ENCODE results near the gene UBL4B.
A peak's percentile ranks its signal among the peaks of the same experiment; 100 is the strongest.

The UBL4B gene

DNA sequence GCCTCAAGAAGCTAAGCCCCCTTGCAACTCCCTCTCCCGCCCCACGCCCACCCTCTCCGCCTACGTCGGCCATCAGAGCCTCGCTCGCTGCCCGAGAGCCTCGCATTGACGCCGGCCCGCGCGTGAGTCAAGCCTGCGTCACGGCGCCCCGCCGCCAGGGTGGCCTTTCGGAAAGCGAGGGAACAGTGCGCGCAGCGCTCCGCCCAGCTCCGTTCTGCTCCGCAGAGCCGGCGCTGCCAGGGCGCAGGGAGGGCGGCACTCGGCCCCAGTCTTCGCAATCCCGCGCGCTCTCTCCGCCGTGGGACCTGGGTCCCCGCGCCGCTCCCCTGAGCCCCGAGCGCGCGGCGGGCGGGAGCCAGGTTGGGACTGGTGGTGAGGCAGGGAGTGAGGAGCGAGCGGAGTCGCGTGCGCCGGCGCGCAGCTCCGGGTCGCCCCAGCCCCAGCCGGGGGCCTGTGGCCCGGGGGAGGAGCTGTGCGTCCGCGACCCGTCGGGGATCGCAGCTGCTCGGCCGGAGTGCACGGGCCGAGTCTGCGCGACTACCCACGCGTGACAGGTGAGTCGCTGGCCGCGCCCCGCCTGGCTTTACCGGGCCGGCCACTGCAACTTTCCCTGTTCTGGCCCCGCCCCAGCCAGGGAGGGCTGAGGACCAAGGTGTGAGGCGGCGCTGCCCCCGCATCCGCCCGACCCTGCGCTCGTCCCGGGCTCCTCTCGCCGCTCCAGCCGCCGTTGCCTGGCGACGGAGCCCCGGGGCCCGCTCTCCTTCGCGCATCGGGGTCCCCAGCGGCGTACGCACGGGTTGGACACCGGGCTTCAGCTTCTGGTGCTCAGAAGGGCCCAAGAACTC lies 38.3 kb downstream of the UBL4B start, which contains the start of gene SLC6A17:
Gene SLC6A17, plus strand, starts transcription at position 165 of the 845 bp plus-strand sequence. CDS start 16,436 bp downstream, outside the sequence.
- DNase-seq (ENCODE audit: insufficient read length) = peak; percentile 39
- no peak for TF ChIP-seq POLR2A (IDR thresholded peaks at IDR 0.05; ENCODE audit: low read depth, low read length)
- TF ChIP-seq TAF1 (IDR thresholded peaks at IDR 0.05; ENCODE audit: borderline replicate concordance, low read depth, low read length) = no peak
- TF ChIP-seq POLR2AphosphoS5 (IDR thresholded peaks at IDR 0.05; ENCODE audit: low read depth, low read length) = no peak
- FAIRE-seq = no peak

DNA sequence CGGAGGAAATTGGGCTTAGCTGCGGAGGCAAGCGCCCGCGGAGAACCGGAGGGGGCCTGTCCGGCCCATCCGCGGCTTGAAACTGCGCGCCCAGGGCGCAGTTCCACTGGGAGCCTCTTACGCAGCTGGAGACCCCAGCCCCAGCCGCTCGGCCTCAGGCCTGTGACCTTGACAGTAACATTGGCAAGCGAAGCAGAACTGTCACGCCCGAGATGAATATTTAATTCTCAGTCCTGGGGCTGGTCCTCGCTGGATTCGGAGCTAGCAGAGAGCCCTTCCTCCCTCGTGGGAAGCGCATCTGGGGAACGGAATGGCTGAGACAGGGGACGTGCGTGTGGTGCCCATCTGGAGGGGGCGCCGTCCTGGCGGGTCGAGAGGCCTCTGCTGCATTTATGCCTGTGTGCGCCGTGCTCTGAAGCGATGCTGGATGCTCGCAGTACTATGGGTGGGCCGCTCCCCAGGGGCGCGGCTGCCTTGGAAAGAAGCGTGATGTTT lies 39.0 kb downstream of the UBL4B start:
- DNase-seq (ENCODE audit: insufficient read length) (no peak), FAIRE-seq (no peak)
- TF ChIP-seq TAF1 (IDR thresholded peaks at IDR 0.05; ENCODE audit: borderline replicate concordance, low read depth, low read length) (no peak), POLR2A (IDR thresholded peaks at IDR 0.05; ENCODE audit: low read depth, low read length) (no peak), POLR2AphosphoS5 (IDR thresholded peaks at IDR 0.05; ENCODE audit: low read depth, low read length) (no peak)

DNA sequence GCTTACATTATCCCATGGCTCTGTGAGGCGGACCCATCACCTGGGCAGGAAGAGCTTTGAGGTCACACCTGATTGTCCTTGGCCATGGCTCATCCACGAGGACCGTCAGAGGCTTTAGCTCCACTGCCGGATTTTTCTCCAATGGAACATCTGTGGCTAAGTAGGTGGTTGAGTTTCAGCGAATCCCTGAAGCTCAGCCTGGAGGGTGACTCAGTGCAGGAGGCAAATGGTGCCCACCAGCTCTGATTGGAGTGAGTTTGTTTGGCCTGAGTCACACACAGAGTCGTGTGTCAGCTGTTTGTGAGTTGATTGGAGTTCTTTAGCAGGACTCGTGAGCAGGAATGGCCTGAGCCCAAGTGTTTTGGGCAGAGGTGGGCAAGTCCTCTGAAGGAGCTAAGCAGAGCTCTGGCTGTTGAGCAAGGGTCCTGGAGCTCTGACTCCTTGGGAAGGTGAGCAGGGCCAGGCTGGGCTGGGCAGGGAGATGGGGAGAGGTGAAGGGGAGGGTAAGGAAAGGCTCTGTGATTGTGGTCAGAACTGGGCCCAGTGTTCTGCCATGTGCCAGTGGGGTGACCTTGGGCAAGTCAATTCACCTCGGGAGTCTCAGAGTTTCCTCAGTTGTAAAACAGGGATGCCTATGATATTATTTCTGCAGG lies 40.0 kb downstream of the UBL4B start:
- FAIRE-seq = no peak
- no peak for DNase-seq (ENCODE audit: insufficient read length)
- TF ChIP-seq POLR2AphosphoS5 (IDR thresholded peaks at IDR 0.05; ENCODE audit: low read depth, low read length) = no peak
- no peak for TF ChIP-seq TAF1 (IDR thresholded peaks at IDR 0.05; ENCODE audit: borderline replicate concordance, low read depth, low read length)
- no peak for TF ChIP-seq POLR2A (IDR thresholded peaks at IDR 0.05; ENCODE audit: low read depth, low read length)

DNA sequence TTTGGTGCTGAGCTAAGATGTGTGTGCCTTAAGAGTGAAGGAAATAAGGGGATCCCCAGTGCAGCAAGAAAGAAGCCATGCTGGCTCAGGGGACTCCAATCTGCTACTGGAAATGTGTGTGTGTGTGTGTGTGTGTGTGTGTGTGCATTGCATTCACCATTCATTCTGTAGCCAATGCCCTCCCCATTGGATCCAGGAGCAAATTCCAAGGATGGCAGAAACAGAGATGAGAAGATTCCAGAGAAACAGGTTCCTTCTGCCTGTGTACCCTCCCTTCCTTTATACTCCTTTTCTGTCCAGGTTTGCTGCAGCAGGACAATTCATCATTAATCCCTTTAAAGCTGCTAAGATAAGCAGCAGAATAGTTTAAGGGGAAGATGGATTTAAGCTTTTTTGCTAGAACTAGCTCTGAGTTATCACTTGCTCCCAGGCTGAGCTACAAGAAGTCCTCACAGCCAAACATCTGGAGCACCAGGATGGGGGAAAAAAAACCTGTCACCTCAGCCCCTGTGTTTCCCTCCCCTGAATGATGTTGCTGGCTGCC lies 41.2 kb downstream of the UBL4B start:
- TF ChIP-seq POLR2A (IDR thresholded peaks at IDR 0.05; ENCODE audit: low read depth, low read length) (no peak), POLR2AphosphoS5 (IDR thresholded peaks at IDR 0.05; ENCODE audit: low read depth, low read length) (no peak), TAF1 (IDR thresholded peaks at IDR 0.05; ENCODE audit: borderline replicate concordance, low read depth, low read length) (no peak)
- no peak for DNase-seq (ENCODE audit: insufficient read length)
- no peak for FAIRE-seq

DNA sequence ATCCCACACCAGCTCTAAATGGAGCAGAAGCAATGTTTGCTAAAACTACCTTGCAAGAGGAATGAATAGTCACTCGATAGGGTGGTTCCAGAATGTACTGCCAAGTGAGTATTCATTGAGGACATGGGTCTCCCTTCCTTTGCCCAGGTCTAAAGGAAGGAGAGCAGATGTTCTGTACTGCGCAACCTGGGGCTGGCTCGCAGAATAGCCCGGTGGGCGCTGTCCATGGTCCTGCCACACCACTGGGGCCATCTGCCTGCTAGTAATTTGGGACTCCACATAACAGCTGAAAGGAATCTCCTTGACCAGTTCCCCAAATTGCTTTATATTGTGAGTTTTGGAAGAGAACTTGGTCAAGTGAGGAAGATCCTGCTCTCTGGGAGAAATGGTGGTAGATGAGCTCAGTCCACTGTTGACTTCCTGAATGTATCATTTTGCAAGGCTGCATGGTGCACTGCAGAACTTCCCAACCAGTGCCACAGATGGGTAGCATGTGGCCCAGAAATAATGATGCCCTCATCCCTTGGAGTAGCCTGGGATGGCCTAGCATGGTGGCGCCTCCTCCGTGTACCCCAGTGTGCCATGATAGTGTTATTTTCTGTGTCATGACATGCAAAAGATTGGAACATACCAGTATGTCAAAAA lies 43.8 kb downstream of the UBL4B start:
- DNase-seq (ENCODE audit: insufficient read length) = no peak
- FAIRE-seq = no peak

DNA sequence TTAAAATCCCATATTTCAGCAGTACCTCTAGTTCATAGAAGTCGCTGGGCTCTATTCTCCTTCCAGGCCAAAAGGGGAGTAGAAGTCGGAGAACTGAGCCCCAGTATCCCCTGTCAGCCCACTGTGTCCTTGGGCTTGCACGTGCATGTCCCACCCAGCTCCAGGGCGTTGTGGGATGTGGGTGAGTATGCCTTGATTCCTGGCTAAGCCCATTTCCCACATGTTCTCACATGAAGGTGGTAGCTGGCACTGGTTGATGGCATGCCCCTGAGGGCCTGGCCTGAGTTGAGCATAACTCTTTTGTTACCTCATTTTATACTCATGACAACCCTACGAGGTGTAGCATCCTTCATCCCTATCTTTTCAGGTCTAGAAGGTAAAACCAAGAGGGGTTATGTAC lies 46.0 kb downstream of the UBL4B start:
- FAIRE-seq = no peak

More for the DNA sequence above, 43.8 kb downstream of the UBL4B start:
- TF ChIP-seq POLR2AphosphoS5 (IDR thresholded peaks at IDR 0.05; ENCODE audit: low read depth, low read length) (no peak), TAF1 (IDR thresholded peaks at IDR 0.05; ENCODE audit: borderline replicate concordance, low read depth, low read length) (no peak), POLR2A (IDR thresholded peaks at IDR 0.05; ENCODE audit: low read depth, low read length) (no peak)

DNA sequence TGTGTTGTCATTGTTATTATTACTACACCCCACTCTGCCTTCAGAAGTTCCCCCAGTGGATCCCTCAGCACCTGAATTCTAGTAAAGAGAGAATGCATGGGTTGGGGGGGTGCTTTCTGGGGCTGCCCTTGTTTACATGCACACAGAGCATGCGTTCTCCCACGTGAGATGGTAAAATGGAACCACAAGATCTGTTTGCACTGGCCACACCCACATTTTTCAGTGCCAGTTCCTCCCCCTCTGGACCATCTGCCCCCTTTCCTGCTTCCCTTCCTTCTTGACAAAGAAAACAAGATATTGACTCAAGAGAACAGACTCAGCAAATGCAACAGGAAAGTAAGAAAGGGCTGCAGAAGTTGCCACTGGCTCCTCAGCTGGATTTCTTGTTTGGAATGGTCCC lies 46.9 kb downstream of the UBL4B start:
- DNase-seq (ENCODE audit: insufficient read length) = no peak
- FAIRE-seq = no peak

More for the DNA sequence above, 46.0 kb downstream of the UBL4B start:
- DNase-seq (ENCODE audit: insufficient read length) = no peak
- TF ChIP-seq TAF1 (IDR thresholded peaks at IDR 0.05; ENCODE audit: borderline replicate concordance, low read depth, low read length) = no peak
- TF ChIP-seq POLR2AphosphoS5 (IDR thresholded peaks at IDR 0.05; ENCODE audit: low read depth, low read length) = no peak

DNA sequence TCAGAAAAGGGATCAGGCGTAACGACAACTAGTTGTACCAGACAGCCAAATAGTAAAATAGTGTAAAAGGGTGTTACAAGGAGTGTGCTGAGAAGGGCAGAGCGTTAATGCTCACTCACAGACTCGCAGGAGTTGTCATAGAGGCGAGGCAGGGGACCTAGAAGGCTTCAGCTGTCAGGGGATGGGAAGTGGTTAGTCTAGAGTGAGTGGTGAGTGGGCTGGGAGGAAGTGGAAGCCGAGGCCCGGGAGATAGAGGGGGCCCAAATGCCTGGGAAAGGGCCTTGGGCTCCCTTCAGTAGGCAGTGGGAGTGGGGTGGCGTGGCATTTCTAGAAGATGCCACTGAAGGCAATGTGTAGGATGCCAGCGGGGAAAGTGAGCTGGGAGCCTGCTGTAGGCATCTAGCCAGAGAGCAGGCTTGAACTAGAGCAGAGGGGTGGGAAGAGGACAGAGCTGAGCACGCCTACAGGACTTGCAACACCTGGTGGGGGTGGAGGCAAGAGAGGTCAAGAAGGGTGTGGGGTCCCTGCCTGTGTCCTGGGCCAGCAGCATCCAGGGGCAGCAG lies 48.4 kb downstream of the UBL4B start:
- no peak for TF ChIP-seq TAF1 (IDR thresholded peaks at IDR 0.05; ENCODE audit: borderline replicate concordance, low read depth, low read length)
- no peak for TF ChIP-seq POLR2AphosphoS5 (IDR thresholded peaks at IDR 0.05; ENCODE audit: low read depth, low read length)
- TF ChIP-seq POLR2A (IDR thresholded peaks at IDR 0.05; ENCODE audit: low read depth, low read length) = no peak
- FAIRE-seq = no peak

More for the DNA sequence above, 46.9 kb downstream of the UBL4B start:
- no peak for TF ChIP-seq POLR2A (IDR thresholded peaks at IDR 0.05; ENCODE audit: low read depth, low read length)
- no peak for TF ChIP-seq POLR2AphosphoS5 (IDR thresholded peaks at IDR 0.05; ENCODE audit: low read depth, low read length)
- no peak for TF ChIP-seq TAF1 (IDR thresholded peaks at IDR 0.05; ENCODE audit: borderline replicate concordance, low read depth, low read length)

DNA sequence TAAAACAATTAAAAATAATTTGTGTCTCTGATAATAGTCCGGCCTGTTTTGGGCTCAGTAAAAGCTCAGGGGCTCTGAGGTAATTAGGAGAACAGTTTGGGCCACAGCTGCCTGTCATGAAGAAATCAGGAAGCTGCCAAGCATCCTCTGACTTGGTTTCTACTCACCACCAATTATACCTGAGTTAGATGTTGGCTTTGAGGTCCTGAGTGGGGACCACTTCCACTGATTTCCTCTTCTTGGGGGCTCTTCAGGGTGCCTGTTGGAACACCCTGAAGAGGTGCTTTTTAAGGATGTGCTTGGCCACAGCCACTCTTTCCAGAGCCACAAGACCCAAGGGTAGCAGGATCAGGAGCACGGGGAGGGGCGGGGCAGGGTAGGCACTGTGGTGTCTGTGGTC lies 48.9 kb downstream of the UBL4B start:
- TF ChIP-seq POLR2A (IDR thresholded peaks at IDR 0.05; ENCODE audit: low read depth, low read length) (no peak), POLR2AphosphoS5 (IDR thresholded peaks at IDR 0.05; ENCODE audit: low read depth, low read length) (no peak), TAF1 (IDR thresholded peaks at IDR 0.05; ENCODE audit: borderline replicate concordance, low read depth, low read length) (no peak)
- FAIRE-seq = no peak
- no peak for DNase-seq (ENCODE audit: insufficient read length)

More for the DNA sequence above, 48.4 kb downstream of the UBL4B start:
- no peak for DNase-seq (ENCODE audit: insufficient read length)

DNA sequence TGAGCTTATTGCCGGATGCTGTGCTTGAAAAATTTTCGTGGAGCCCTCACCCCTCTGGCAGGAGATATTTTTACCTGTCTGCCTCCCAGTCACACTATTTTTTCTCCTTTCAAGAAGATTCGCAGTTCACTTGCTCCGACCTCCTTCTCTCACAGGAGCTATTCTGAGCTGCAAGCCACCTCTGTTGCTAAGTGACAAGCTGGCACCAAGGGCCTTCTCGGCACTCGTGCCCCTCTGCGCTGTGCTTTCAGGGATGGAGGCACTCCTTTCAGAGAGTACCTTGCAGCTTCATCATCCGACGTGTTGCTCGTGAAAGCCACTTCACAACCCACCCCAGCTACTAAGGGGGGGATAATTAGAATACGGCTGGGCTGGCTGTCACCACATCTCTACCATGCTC lies 49.6 kb downstream of the UBL4B start:
- FAIRE-seq (no peak), DNase-seq (ENCODE audit: insufficient read length) (no peak)
- TF ChIP-seq POLR2AphosphoS5 (IDR thresholded peaks at IDR 0.05; ENCODE audit: low read depth, low read length) (no peak), TAF1 (IDR thresholded peaks at IDR 0.05; ENCODE audit: borderline replicate concordance, low read depth, low read length) (no peak), POLR2A (IDR thresholded peaks at IDR 0.05; ENCODE audit: low read depth, low read length) (no peak)
